Activated CD8-positive, alpha-beta memory T cell treated with anti-CD3 and anti-CD28 coated beads for 24 hours (primary cell): Measurements from ENCODE around the gene P2RY14.
A peak's percentile ranks its signal among the peaks of the same experiment; 100 is the strongest.

Source experiments
- DNase-seq: peaks from one replicate; pipeline ENCODE4 v3.0.0-alpha.2; 2020

Gene P2RY14

GRCh38 chr3:151278230-151278629 is at the start of gene P2RY14:
Gene P2RY14, minus strand, starts transcription at chr3:151278542. Its CDS starts 64,226 bp downstream, at chr3:151214316.
- no peak for DNase-seq

GRCh38 chr3:151327571-151328198 is 49.3 kb upstream of the P2RY14 start:
- DNase-seq: no peak

- no peak for DNase-seq
These were observed 44.2 kb upstream of the P2RY14 start for GRCh38 chr3:151322511-151322910.

GRCh38 chr3:151321526-151321925 is 43.2 kb upstream of the P2RY14 start:
- no peak for DNase-seq

- no peak for DNase-seq
These were observed 41.8 kb upstream of the P2RY14 start for GRCh38 chr3:151320131-151320530.

- no peak for DNase-seq
These were observed 41.3 kb upstream of the P2RY14 start for GRCh38 chr3:151319628-151320027.

GRCh38 chr3:151318991-151319390 is 40.6 kb upstream of the P2RY14 start:
- DNase-seq: no peak

GRCh38 chr3:151318313-151318712 is 40.0 kb upstream of the P2RY14 start:
- no peak for DNase-seq

GRCh38 chr3:151316267-151316991 is 38.1 kb upstream of the P2RY14 start, which contains the start of gene GPR87:
Gene GPR87, minus strand, starts transcription at chr3:151316820. Its CDS starts 16,720 bp downstream, at chr3:151300100.
- no peak for DNase-seq

- no peak for DNase-seq
These were observed 37.5 kb upstream of the P2RY14 start for GRCh38 chr3:151315846-151316245.

GRCh38 chr3:151315136-151315535 is 36.8 kb upstream of the P2RY14 start:
- DNase-seq: no peak

GRCh38 chr3:151314593-151314992 is 36.3 kb upstream of the P2RY14 start:
- DNase-seq: no peak

GRCh38 chr3:151314137-151314536 is 35.8 kb upstream of the P2RY14 start:
- DNase-seq: no peak

- DNase-seq: no peak
These were observed 34.6 kb upstream of the P2RY14 start for GRCh38 chr3:151312972-151313371.

- no peak for DNase-seq
These were observed 31.2 kb upstream of the P2RY14 start for GRCh38 chr3:151309566-151309965.

- no peak for DNase-seq
These were observed 29.5 kb upstream of the P2RY14 start for GRCh38 chr3:151307583-151308488.

- no peak for DNase-seq
These were observed 28.8 kb upstream of the P2RY14 start for GRCh38 chr3:151307131-151307530.

- no peak for DNase-seq
These were observed 27.9 kb upstream of the P2RY14 start for GRCh38 chr3:151306168-151306810.

GRCh38 chr3:151305775-151306151 is 27.4 kb upstream of the P2RY14 start:
- no peak for DNase-seq

- DNase-seq: peak; percentile 70
These were observed 26.9 kb upstream of the P2RY14 start for GRCh38 chr3:151305060-151305774.

- no peak for DNase-seq
These were observed 25.4 kb upstream of the P2RY14 start for GRCh38 chr3:151303751-151304150.

- DNase-seq: no peak
These were observed 23.4 kb upstream of the P2RY14 start for GRCh38 chr3:151301787-151302186.
